ENCODE data around the gene SAMHD1. TPM values are rescaled to one million over a fixed set of nuclear protein-coding genes. Genes with fewer than 3 reads are reported as not detected.
A peak's percentile ranks its signal among the peaks of the same experiment; 100 is the strongest.

SAMHD1 gene
- total RNA-seq, 1 donor from 2014 or later, result 30.8 TPM

GRCh38 chr20:36861875-36862801, 89.4 kb downstream of the SAMHD1 start:
- Mint-ChIP-seq H3K4me1 (ENCODE audit: low read depth, unreplicated experiment) (peaks cover 27% of the 10 kb centered on the region), H3K27ac (ENCODE audit: unreplicated experiment) (peak overlapping the region; percentile 91)

GRCh38 chr20:36861625-36861874, 90.0 kb downstream of the SAMHD1 start:
- Mint-ChIP-seq H3K27ac (ENCODE audit: unreplicated experiment) (peak overlapping the region; percentile 91), H3K36me3 (ENCODE audit: unreplicated experiment) (no peaks in the 10 kb centered on the region), H3K4me3 (ENCODE audit: unreplicated experiment) (peak overlapping the region; percentile 88), H3K27me3 (ENCODE audit: unreplicated experiment) (peaks cover 20% of the 10 kb centered on the region), H3K9me3 (ENCODE audit: unreplicated experiment) (peaks cover 12% of the 10 kb centered on the region), H3K4me1 (ENCODE audit: low read depth, unreplicated experiment) (peaks cover 32% of the 10 kb centered on the region)
- no peak for TF ChIP-seq CTCF (IDR thresholded peaks at IDR 0.05; ENCODE audit: partially characterized antibody, unreplicated experiment)
- no peak for DNase-seq

More at GRCh38 chr20:36861875-36862801, 89.4 kb downstream of the SAMHD1 start:
- no peaks in the 10 kb centered on the region for H3K36me3 Mint-ChIP-seq (ENCODE audit: unreplicated experiment)
- H3K9me3 Mint-ChIP-seq (ENCODE audit: unreplicated experiment), result peaks cover 12% of the 10 kb centered on the region
- H3K4me3 Mint-ChIP-seq (ENCODE audit: unreplicated experiment), result peak overlapping the region; percentile 88
- no peak for TF ChIP-seq CTCF (IDR thresholded peaks at IDR 0.05; ENCODE audit: partially characterized antibody, unreplicated experiment)
- peak; percentile 63 for DNase-seq
- peaks cover 20% of the 10 kb centered on the region for H3K27me3 Mint-ChIP-seq (ENCODE audit: unreplicated experiment)

GRCh38 chr20:36860811-36861624, 90.5 kb downstream of the SAMHD1 start:
- no peak for DNase-seq
- Mint-ChIP-seq H3K4me3 (ENCODE audit: unreplicated experiment) (peak overlapping the region; percentile 88), H3K27me3 (ENCODE audit: unreplicated experiment) (peaks cover 18% of the 10 kb centered on the region), H3K9me3 (ENCODE audit: unreplicated experiment) (peaks cover 12% of the 10 kb centered on the region), H3K27ac (ENCODE audit: unreplicated experiment) (peak overlapping the region; percentile 91), H3K4me1 (ENCODE audit: low read depth, unreplicated experiment) (peaks cover 34% of the 10 kb centered on the region), H3K36me3 (ENCODE audit: unreplicated experiment) (no peaks in the 10 kb centered on the region)
- TF ChIP-seq CTCF (IDR thresholded peaks at IDR 0.05; ENCODE audit: partially characterized antibody, unreplicated experiment), result no peak

- peaks cover 35% of the 10 kb centered on the region for H3K4me1 Mint-ChIP-seq (ENCODE audit: low read depth, unreplicated experiment)
- no peaks in the 10 kb centered on the region for H3K36me3 Mint-ChIP-seq (ENCODE audit: unreplicated experiment)
- no peak for DNase-seq
- peak overlapping the region; percentile 74 for H3K27ac Mint-ChIP-seq (ENCODE audit: unreplicated experiment)
- peaks cover 12% of the 10 kb centered on the region for H3K9me3 Mint-ChIP-seq (ENCODE audit: unreplicated experiment)
- no peak for TF ChIP-seq CTCF (IDR thresholded peaks at IDR 0.05; ENCODE audit: partially characterized antibody, unreplicated experiment)
- H3K4me3 Mint-ChIP-seq (ENCODE audit: unreplicated experiment), result peak overlapping the region; percentile 88
- peaks cover 19% of the 10 kb centered on the region for H3K27me3 Mint-ChIP-seq (ENCODE audit: unreplicated experiment)
Measured at GRCh38 chr20:36860339-36860738, 91.2 kb downstream of the SAMHD1 start.
